Ovary (tissue), 9 donors: ENCODE data around the gene BST1. TPM values are rescaled to one million over a fixed set of nuclear protein-coding genes. Genes with fewer than 3 reads are reported as not detected.

Source experiments
- DNase-seq, 5 donors: peaks; one replicate each; pipeline ENCODE4 v3.0.0-alpha.2; 2019 to 2020
- H3K27ac ChIP-seq, 2 donors: fragments of 200-600 bp; one replicate each; pipeline versions ENCODE4 v1.5.1 to v1.8.0; 2019 to 2022
- H3K27me3 ChIP-seq: fragments of 200-600 bp; one replicate; pipeline ENCODE4 v1.8.0; 2022
- H3K36me3 ChIP-seq: fragments of 200-600 bp; sonication (generic); one replicate; pipeline ENCODE4 v1.5.1; 2019
- H3K4me1 ChIP-seq: one replicate; pipeline ENCODE4 v1.8.1; 2013; ENCODE audit warnings: mild to moderate bottlenecking, moderate library complexity; ENCODE audit not compliant: insufficient read depth
- H3K4me3 ChIP-seq: fragments of 200-600 bp; sonication (generic); one replicate; pipeline ENCODE4 v1.5.1; 2017
- H3K9me3 ChIP-seq, 2 donors: fragments of 200-600 bp in 1 of 2; sonication (generic) in 1 of 2; one replicate each; pipeline versions ENCODE4 v1.5.1 to v1.8.1; 2013 to 2019; ENCODE audit warnings: mild to moderate bottlenecking in 1 of 2, moderate library complexity in 1 of 2
- EP300 ChIP-seq: sonication (generic); formaldehyde crosslinking; IDR thresholded peaks from one replicate; pipeline ENCODE4 v1.6.1; 2017; ENCODE audit warnings: antibody characterized with exemption
- POLR2A ChIP-seq: fragments of 450-650 bp; IDR thresholded peaks from one replicate; pipeline ENCODE4 v1.6.1; 2017; ENCODE audit warnings: antibody characterized with exemption, mild to moderate bottlenecking, moderate library complexity
- WGBS, 3 donors: extraction: QIAGEN DNeasy Blood & Tissue Kit in 1 of 3; methylation state at CpG; one replicate each; pipeline versions ENCODE4 v1.1.5 to v1.1.7; 2013 to 2017; 5-methylcytosine and 5-hydroxymethylcytosine counted together
- intact Hi-C, 4 donors: fragments of 100-400 bp; cut with DNase I; formaldehyde crosslinking; loops; one replicate each; pipeline versions ENCODE4 v1.11.0 to v1.15.1; 2022 to 2023
- polyA plus RNA-seq, 2 donors: library from polyadenylated mRNA; stranded (reverse); fragments of 200-250 nt in 1 of 2; fragments of 350-450 nt in 1 of 2; fragmentation: Illumina TruSeq in 1 of 2; extraction: RNeasy Lipid Tissue Mini Kit (QIAGEN cat#74804) in 1 of 2; gene quantifications; one replicate each; pipeline ENCODE4 v1.2.3, GENCODE V29; 2013 to 2014
- total RNA-seq, 7 donors: library from RNA; depleted of rRNA in 2 of 7; stranded (reverse); fragments of >200 nt in 2 of 7; fragmentation: NEBNext Ultra II Directional in 3 of 7; extraction: Animal tissue kit (Norgen Biotek cat#: 25700) in 3 of 7; gene quantifications; one replicate each; pipeline versions ENCODE4 v1.1.0 to v1.2.4, GENCODE V29; 2016 to 2023
- TF ChIP-seq, protein P1 (sequence below), 3 donors: fragments of 450-650 bp in 2 of 3; fragments of 200-600 bp in 1 of 3; IDR thresholded peaks; one replicate each; pipeline versions ENCODE4 v1.5.1 to v1.8.0; 2016 to 2022; ENCODE audit warnings: antibody characterized with exemption in 3 of 3, mild to moderate bottlenecking in 1 of 3
- donor health status: DM: no; HTN: no; CAD: no; lungs with moderate emphysema.
- donor health status: DM: no; HTN: no; CAD: no.
- donor health status: Bipolar disorder and iron deficiency.
- donor health status: DM: yes; HTN: yes; CAD: no.
- donor health status: DM: no; HTN: no; CAD: no.
- donor health status: DM: yes; HTN: yes; CAD: no.

BST1 gene
- total and polyA plus RNA-seq, 9 donors: 5.6 to 18.5 (median 7.5) TPM

DNA sequence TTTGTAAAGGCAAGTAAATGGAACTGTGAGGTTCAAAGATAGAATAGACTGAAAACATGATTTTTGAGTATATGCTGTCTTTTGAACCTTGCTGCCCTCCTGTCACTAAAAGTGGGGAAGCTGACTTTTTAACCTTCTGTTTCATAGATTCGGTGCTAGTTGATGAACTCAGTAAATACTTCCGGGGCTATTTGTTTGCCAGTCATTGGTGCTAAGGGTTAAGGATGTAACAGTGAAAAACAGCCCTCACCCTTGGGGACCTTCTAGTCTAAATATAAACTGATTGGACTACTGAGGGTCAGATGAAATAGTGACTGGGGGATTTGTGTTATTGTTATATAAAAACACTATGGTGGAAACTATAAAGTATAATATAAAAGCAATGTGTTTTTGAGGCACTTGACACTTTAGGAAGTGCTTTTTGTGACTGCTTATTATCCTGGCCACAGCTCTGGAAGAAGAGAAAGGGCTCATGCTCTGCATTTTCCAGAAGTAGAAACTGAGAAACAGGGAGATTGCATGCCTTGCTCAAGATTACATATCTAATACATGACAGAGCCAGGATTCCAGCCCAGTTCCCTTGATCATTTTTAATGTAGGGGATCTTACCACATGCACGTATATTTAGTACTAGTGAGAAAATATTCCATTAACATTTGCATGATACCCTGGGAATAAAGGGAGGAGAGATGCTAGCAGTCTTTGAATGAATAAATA is 3.9 kb downstream of the BST1 start:
- intact Hi-C loops: no loop called here
- H3K4me1 ChIP-seq: peaks cover 3% of the 10 kb centered on the region
- DNase-seq: no peak
- no peaks in the 10 kb centered on the region for H3K9me3 ChIP-seq
- TF ChIP-seq EP300 (no peak), POLR2A (no peak)
- TF ChIP-seq, protein P1, sequence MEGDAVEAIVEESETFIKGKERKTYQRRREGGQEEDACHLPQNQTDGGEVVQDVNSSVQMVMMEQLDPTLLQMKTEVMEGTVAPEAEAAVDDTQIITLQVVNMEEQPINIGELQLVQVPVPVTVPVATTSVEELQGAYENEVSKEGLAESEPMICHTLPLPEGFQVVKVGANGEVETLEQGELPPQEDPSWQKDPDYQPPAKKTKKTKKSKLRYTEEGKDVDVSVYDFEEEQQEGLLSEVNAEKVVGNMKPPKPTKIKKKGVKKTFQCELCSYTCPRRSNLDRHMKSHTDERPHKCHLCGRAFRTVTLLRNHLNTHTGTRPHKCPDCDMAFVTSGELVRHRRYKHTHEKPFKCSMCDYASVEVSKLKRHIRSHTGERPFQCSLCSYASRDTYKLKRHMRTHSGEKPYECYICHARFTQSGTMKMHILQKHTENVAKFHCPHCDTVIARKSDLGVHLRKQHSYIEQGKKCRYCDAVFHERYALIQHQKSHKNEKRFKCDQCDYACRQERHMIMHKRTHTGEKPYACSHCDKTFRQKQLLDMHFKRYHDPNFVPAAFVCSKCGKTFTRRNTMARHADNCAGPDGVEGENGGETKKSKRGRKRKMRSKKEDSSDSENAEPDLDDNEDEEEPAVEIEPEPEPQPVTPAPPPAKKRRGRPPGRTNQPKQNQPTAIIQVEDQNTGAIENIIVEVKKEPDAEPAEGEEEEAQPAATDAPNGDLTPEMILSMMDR (IDR thresholded peaks at IDR 0.05): no peak
- no peak overlapping the region for H3K4me3 ChIP-seq
- no peaks in the 10 kb centered on the region for H3K27me3 ChIP-seq
- H3K27ac ChIP-seq: peak overlapping the region in 1 of 2 donors; percentile 19
- WGBS, 3 donors: 28 to 44% (median 34%) methylated on average over 3 of the region's 3 CpGs
- no peaks in the 10 kb centered on the region for H3K36me3 ChIP-seq

DNA sequence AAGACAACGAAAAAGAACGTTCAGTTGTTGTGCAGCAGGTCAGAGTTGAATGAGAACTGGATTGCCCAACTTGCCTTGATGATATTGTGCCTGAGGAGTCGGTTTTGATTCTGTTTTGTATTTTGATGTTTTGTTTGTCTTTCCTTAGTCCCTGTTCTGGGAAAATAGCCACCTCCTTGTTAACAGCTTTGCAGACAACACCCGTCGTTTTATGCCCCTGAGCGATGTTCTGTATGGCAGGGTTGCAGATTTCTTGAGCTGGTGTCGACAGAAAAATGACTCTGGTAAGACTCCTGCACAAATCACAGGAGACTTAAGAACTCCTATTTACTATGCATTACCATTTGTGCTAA is 4.5 kb downstream of the BST1 start:
- TF ChIP-seq, protein P1 (IDR thresholded peaks at IDR 0.05): no peak
- TF ChIP-seq EP300 (no peak), POLR2A (no peak)
- H3K4me3 ChIP-seq: no peak overlapping the region
- H3K36me3 ChIP-seq: no peaks in the 10 kb centered on the region
- H3K4me1 ChIP-seq: peaks cover 3% of the 10 kb centered on the region
- H3K9me3 ChIP-seq: no peaks in the 10 kb centered on the region
- WGBS, 3 donors: 35 to 45% (median 35%) methylated on average over 7 of the region's 7 CpGs
- no peak overlapping the region for H3K27ac ChIP-seq
- intact Hi-C loops: no loop called here
- DNase-seq: no peak
- no peaks in the 10 kb centered on the region for H3K27me3 ChIP-seq

DNA sequence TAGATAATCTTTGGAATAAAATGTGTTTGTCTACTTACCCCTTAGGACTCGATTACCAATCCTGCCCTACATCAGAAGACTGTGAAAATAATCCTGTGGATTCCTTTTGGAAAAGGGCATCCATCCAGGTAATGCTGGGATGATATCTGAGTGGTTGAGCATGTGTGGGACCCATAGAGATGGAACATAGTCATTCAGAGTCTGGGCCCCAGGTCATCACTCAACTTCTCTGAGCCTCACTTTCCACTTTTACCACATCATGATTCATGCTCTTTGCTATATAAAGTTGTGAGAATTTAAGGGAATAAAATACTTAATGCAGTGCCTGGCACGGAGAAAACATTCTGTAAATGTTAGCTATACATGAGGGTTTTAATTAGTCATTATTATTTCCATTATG is 8.9 kb downstream of the BST1 start:
- Histone ChIP-seq H3K36me3 (no peaks in the 10 kb centered on the region), H3K4me1 (no peaks in the 10 kb centered on the region), H3K9me3 (no peaks in the 10 kb centered on the region), H3K27me3 (no peaks in the 10 kb centered on the region), H3K27ac (no peak overlapping the region), H3K4me3 (no peak overlapping the region)
- 92 to 96% (median 94%) methylated on average over 2 of the region's 2 CpGs for WGBS, 3 donors
- DNase-seq: no peak
- intact Hi-C loops: no loop called here
- TF ChIP-seq EP300 (no peak), POLR2A (no peak)
- TF ChIP-seq, protein P1 (IDR thresholded peaks at IDR 0.05): no peak

DNA sequence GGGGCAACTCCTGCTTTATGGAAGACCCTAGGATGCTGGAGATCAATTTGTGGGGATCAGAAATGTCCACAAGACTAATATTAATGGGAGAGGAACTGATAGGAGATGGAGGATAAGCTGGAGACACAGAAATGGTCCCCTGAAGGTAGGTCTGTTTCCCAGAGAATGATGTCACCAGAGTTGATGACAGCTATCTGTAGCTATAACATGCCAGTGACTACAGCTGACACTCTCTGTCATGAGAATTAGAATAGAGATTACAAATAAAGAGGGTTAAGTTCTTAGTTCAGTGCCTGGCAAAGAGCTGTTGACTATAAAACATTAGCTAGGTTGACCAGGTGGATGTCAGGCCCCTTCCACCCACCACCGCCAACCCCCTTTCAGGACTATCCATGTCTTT is 9.3 kb downstream of the BST1 start:
- intact Hi-C loops: no loop called here
- Histone ChIP-seq H3K9me3 (no peaks in the 10 kb centered on the region), H3K4me3 (no peak overlapping the region), H3K36me3 (no peaks in the 10 kb centered on the region), H3K27me3 (no peaks in the 10 kb centered on the region), H3K27ac (no peak overlapping the region), H3K4me1 (no peaks in the 10 kb centered on the region)
- TF ChIP-seq POLR2A (no peak), EP300 (no peak)
- TF ChIP-seq, protein P1 (IDR thresholded peaks at IDR 0.05): no peak
- DNase-seq: no peak
- WGBS, 3 donors: 95 to 100% (median 100%) methylated on average over 1 of the region's 1 CpG
